Activated naive CD4-positive, alpha-beta T cell treated with anti-CD3 and anti-CD28 coated beads, Interleukin-2, amount 50 U/mL, for 24 hours (primary cell): ENCODE results near the gene PCYT1B.

Experiments
- H3K27ac Mint-ChIP-seq: one replicate; pipeline ENCODE4 v1.8.0; 2021; ENCODE audit warnings: mild to moderate bottlenecking, mixed read lengths
- H3K27me3 Mint-ChIP-seq: one replicate; pipeline ENCODE4 v1.8.0; 2021; ENCODE audit warnings: mixed read lengths
- H3K36me3 Mint-ChIP-seq: one replicate; pipeline ENCODE4 v1.8.0; 2021; ENCODE audit warnings: mixed read lengths
- H3K4me1 Mint-ChIP-seq: one replicate; pipeline ENCODE4 v1.8.0; 2021; ENCODE audit warnings: mixed read lengths
- H3K4me3 Mint-ChIP-seq: one replicate; pipeline ENCODE4 v1.8.0; 2021; ENCODE audit warnings: mild to moderate bottlenecking, mixed read lengths
- H3K9me3 Mint-ChIP-seq: one replicate; pipeline ENCODE4 v1.8.0; 2021; ENCODE audit warnings: mixed read lengths

The PCYT1B gene

GRCh38 chrX:24513416-24513815 is 133.7 kb downstream of the PCYT1B start:
- peaks cover 3% of the 10 kb centered on the region for H3K36me3 Mint-ChIP-seq
- H3K4me1 Mint-ChIP-seq: peaks cover 8% of the 10 kb centered on the region
- H3K27ac Mint-ChIP-seq: no peak overlapping the region
- no peaks in the 10 kb centered on the region for H3K27me3 Mint-ChIP-seq
- no peak overlapping the region for H3K4me3 Mint-ChIP-seq
- H3K9me3 Mint-ChIP-seq: no peaks in the 10 kb centered on the region

DNA sequence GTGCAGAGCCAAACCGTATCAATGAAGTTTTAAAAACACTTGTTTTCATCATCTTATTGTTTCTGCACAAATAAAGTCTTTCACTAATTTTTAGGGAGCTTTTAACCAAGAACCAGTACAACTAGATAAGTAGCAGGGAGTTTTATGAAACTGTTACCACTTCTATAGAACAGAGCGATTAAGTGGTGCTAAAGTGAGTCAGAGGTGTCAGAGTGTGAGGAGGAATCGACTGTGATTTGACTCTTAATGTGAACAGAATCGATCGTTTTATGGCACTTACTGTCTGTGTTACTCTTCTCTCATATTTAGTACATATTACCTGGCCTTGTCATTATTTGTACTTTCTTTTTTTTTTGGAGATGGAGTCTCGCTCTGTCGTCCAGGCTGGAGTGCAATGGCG is 138.8 kb downstream of the PCYT1B start:
- Mint-ChIP-seq H3K27ac (no peak overlapping the region), H3K27me3 (no peaks in the 10 kb centered on the region), H3K9me3 (no peaks in the 10 kb centered on the region), H3K4me3 (no peak overlapping the region), H3K36me3 (peaks cover 2% of the 10 kb centered on the region), H3K4me1 (peaks cover 6% of the 10 kb centered on the region)
